GM19240 (cell line): ENCODE results near the gene CEP152.
"Not testable (repeated sequence)": the region's sequence is repeated elsewhere in the genome, so short reads cannot be mapped to it uniquely, and the experiment has no call there.

Experiments
- DNase-seq: peaks from one replicate; pipeline ENCODE4 v3.0.0; 2011; ENCODE audit warnings: low spot score; ENCODE audit not compliant: insufficient read length

CEP152 gene

DNA sequence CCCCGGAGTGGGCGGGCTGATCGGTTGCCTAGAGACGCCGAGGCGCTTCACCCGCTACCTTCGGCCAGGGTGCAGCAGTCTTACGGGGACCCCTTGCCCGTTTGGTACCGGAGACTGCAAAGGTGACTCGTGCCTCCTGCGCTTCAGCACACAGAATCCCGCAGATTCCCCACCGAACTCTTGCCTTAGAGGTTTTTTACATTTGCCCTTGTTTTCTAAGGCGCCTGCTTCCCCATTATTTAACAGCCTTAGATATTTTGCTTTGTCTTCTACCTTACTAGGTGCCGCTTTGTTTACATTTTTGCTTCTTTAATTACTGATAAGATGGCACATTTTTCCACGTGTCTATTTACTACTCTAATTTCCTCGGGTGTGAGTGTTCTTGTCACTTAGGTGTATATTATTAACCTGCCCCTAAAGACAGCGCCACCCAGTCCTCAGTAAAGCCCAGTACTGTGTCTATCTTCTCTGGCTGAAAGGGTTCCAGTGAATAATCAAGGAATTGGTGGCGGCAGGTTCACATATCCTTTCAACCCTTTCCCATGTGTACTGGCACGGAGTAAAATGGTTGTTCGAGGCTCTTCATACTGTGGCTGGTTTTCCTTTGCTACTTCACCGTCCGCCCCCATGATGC is 573 bp upstream of the CEP152 start:
- DNase-seq, result no peak

DNA sequence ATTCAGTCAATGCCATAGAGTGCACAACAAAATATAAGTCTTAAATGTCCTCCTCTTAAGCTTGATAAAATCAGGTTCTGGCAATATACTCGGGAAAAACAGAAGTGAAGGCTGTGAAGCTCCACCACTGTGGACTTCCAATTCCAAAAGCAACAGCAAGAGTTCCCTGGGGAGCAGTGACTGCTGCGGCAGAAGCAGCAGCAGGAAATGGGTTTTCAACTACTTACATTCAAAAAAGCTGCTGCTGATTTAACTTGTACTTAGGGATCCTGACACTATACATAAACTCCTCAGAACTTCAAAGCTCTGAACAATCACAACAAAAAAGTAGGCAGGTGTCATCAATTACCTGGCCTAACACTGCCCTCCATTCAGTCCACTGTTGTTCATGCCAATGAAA is 4.7 kb downstream of the CEP152 start:
- no peak for DNase-seq

DNA sequence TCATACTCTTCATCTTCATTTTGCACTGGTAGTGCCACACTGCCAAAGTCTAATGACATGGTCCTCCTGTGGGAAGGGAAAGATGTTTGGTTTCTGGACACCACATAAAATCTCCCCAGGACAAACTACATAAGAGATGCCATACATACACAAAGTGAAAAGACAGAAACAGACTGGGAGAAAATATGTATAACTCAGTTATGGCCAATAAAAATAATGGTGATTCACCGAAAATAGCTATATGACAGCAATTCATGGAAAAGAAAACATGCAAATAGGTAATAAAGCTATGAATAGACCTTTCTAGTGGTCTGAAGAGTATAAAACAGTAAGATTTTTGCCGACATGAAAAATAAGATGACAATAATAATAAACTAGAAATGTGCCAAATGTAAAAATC is 5.3 kb downstream of the CEP152 start:
- DNase-seq, result no peak

DNA sequence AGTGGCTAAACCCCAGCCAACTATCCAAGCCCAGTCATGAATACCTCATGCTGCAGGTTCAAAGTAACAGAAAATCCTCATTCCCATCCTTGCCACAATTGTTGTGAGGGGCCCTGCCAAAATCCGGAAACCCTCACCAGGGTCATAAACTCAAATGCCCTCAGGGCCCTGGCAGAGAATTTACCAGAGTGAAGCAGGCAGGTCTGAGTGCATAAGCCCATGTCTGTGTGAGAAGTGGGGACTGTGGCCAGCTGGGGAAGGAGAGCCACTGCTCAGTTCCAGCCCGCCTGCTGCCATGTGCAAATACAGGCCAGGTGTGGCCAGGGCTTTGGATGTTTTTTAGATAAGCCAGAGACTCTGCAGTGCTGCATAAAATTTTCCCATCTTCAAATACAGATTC is 7.0 kb downstream of the CEP152 start:
- DNase-seq, result no peak

- DNase-seq, result no peak
Measured at GRCh38 chr15:48802867-48803266, 8.0 kb downstream of the CEP152 start.

DNA sequence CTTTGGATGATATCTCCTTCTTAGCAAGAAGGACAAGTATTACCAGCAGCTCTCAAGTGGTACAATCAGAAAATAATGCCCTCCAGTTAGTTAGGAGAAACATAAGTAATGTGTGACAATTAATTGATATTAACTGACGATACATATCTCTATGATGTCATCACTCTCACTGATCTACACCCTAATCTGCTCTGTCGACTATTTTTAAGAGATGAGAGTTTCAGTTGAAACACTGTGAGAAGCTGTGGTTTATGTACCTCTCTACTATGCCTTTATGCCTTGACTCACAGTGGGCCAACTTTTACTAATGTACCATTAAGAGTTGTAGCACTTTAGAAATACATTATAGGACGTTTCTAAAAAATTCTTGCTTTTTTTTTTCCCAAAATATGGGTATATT is 8.6 kb downstream of the CEP152 start:
- DNase-seq, result no peak

- DNase-seq, result no peak
Measured at GRCh38 chr15:48800811-48801455, 9.9 kb downstream of the CEP152 start.

DNA sequence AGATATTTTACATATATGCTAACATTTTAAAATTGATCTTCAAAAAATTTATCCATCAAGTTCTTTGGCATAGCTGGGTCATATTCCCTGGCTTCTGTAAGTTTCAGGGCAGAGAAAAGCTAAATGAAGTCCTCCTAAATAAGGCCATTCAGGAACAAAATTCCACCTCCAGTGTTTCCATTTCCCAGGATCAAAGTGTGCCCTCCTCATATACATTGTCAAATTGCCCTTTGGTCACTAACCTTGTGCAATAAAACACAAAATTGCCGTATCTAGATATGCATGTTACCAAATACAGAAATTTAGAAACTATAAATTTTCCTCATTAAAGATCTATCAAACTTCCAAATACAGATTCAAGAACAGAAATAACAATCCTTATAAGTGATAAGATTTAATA is 10.6 kb downstream of the CEP152 start:
- DNase-seq, result no peak

DNA sequence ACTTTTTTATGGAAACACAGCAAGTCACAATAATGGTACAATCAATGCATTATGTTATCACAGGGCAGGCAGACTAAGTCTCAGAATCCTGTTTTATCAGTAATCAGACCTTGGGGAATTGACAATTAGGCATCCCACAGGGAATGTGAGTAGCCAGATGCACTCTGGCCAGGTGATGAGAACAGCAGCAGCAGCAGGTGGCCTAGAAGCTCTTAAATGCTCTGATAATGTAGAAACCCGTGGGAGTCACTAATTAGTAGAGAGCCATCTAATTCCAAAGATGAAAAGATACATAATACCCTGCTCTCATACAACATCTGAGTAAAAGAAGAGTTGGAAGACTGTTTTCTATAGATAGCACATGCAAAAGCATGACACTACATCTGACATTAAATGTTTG is 12.6 kb downstream of the CEP152 start:
- DNase-seq, result no peak

DNA sequence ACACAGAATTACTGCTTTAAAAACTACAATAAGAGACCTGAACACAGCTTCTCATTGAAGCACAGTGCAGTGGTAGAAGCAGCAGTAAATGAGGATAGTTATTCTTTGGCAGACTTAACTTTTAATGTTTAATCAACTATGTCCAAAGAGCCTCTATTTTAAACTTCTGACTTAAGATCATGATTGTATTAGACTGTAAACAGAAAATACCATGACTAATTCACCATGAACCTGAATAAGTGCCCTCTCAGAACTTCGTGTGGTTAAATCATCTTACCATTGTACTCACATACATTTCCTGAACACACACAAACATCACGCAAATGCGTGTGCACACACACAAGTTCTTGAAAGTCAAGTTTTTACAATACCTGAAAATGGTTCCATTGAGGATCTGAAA is 13.9 kb downstream of the CEP152 start:
- DNase-seq, result no peak

DNA sequence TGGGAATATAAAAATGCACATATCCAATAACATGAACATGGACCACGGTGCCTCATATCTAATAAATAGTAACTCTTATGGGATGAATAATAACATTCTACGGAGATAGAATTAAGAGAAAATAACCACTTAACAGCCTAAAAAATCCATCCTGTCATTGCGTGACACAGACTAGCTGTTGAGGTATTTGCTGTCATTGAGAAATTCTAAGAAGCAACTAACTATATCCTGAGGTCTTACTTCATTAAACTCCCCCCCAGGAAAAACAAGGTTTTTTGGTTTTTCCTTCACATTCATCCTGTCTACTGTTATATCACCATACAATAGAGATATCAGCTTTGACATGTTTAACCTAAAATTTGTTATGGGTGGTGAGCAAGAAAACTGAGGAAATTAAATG is 14.3 kb downstream of the CEP152 start:
- DNase-seq, result no peak

- DNase-seq, result no peak
Measured at GRCh38 chr15:48795901-48796300, 15.0 kb downstream of the CEP152 start.

GRCh38 chr15:48794697-48795134 is 16.2 kb downstream of the CEP152 start:
- peak; percentile 9 for DNase-seq

DNA sequence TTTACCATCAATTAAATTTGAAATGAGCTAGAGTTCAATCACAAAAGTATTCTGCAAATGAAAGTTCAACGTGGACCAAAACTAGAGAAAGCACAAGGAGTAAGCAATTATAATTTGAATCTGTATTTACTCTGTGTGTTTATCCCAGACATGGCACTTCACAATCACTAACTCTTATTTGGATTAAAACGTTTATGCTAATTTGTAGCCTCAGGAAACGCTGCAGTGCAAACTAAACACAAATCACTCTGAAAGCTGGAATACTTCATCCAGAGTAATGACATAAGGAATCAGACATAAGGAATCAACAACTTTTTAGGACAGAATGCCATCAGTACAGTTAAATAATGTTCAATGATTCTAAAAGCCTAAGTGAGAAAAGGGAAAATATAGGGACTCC is 18.5 kb downstream of the CEP152 start:
- DNase-seq, result no peak

DNA sequence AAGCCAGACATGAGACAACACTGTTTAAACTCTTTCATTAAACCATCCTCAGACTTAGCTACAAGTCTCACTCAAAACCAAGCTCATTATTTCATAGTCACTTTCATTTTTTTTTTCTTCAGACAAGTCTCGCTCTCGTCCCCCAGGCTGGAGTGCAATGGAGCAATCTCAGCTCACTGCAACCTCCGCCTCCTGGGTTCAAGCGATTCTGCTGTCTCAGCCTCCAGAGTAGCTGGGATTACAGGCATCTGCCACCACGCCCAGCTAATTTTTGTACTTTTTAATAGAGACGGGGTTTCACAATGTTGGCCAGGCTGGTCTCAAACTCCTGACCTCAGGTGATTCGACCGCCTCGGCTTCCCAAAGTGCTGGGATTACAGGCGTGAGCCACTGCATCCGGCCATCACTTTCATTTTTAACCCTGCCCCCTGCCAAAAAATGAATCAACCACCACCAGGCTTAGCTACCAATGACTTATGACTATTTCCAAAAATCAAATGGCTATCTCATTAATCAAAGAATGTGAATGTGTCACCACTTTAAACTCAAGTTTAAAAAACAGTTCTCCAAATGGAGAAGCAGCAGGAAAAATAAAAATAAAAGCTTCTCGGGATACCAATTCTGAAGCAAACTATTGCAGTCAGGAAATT is 20.3 kb downstream of the CEP152 start:
- DNase-seq, result not testable (repeated sequence)

- no peak for DNase-seq
Measured at GRCh38 chr15:48785712-48786111, 25.2 kb downstream of the CEP152 start.

DNA sequence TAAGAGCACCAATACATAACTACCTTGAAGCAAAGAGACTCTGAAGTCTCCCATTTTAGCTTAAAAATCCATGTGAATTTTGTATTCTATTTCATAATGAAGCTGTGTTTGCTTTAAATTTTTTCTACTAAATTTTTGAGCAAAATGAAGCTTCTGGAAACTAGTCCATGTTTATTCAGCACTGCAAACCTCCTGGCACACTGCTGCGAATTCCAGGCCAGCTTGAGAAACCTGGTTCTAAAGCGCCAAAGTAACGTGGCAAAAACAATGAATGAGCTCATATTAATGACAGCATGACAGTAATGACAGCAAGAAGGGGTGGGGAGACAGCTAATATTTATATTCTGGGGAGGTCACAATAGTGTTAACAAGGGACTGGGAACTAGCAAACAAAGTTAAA is 25.7 kb downstream of the CEP152 start:
- no peak for DNase-seq

DNA sequence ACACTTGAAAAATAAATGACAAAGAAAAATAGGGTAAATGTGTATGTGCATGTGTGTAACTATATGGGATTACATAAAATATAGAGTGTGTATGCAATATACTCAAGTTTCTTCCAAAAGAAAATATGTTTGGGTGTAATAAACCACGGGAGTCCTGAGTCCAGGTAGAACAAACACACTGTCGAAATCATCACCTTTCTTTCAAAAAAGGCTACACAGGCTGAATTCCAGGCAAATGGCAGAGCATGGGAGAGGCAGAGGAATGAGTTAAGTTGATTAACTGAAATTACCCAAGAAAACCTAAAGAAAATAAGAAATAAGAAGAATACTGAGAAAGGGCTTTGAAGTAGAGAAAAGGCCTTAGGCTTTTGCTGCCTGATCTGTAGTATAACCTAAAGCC is 26.1 kb downstream of the CEP152 start:
- DNase-seq, result no peak

DNA sequence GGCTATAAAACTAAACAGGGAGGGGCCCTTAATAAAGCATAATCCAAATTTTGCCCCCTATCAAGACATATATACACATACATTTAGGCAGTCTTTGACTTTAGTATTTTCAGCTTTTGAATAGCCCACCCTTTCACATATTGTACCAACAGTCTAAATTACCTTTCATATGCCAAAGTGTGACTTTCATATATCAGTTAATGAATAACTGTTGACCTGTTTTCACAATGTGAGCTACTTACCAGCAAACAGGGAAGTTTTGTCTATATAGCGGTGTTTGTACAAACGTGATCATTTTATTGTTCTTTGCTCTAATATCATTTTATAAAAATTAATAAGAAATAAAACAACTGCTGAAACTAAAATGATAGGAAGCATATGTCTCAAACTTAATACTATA is 28.0 kb downstream of the CEP152 start:
- DNase-seq, result no peak

- DNase-seq, result no peak
Measured at GRCh38 chr15:48781481-48782081, 29.3 kb downstream of the CEP152 start.

DNA sequence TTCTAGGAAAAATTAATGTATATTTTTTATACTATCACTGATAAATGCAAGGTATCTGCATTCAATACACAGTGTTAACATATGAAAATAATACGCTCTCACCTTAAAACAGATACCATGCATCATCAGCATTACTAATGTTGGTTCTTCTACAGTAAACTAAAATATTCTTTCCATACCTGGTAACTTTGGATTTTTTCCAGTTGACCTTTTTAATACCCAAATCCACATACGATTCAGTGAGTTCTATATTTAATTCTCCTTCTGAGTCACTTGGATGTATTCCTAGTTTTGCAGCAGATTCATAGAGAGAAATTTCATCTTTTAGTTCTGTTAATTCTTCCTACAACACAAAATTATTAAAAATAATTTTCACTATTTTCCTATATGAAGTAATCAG is 29.9 kb downstream of the CEP152 start:
- DNase-seq, result no peak

DNA sequence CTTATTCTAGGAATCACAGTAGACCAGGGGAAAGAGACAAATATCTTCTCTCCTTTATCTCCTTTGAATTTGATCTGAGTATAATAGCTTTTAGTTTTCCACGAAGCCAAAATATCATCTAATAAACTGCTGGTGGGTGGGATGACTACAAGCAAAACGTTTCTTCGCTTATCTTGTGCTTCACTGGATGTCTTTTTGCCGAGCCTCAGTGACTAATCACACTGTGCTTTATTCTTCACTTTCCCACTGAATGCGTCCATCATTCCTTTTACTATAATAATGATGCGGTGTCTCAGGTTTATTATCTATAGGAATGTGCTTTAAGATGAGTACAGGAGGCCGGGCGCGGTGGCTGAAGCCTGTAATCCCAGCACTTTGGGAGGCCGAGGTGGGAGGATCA is 32.5 kb downstream of the CEP152 start:
- no peak for DNase-seq
